Neuron (in vitro differentiated cells): ENCODE data around the gene NOS1AP.

Experiments
- H2AFZ ChIP-seq: one replicate; pipeline ENCODE4 v1.6.1; 2013; ENCODE audit warnings: low read depth, mild to moderate bottlenecking, inconsistent platforms, low read length, moderate library complexity
- H3K27me3 ChIP-seq: one replicate; pipeline ENCODE4 v1.6.1; 2013; ENCODE audit warnings: low read length; ENCODE audit not compliant: insufficient read depth
- H3K36me3 ChIP-seq: one replicate; pipeline ENCODE4 v1.6.1; 2013; ENCODE audit warnings: low read length; ENCODE audit not compliant: insufficient read depth
- H3K4me1 ChIP-seq: one replicate; pipeline ENCODE4 v1.6.1; 2013; ENCODE audit warnings: low read length; ENCODE audit not compliant: insufficient read depth
- H3K4me3 ChIP-seq: 2 replicates; pipeline ENCODE4 v1.5.1; 2013; ENCODE audit warnings: mild to moderate bottlenecking, low read length, moderate library complexity
- H3K9me3 ChIP-seq: one replicate; pipeline ENCODE4 v1.6.1; 2013; ENCODE audit warnings: low read length

NOS1AP gene

GRCh38 chr1:162292422-162292849 lies 222.9 kb downstream of the NOS1AP start:
- no peak overlapping the region for H3K4me3 ChIP-seq
- no peaks in the 10 kb centered on the region for H3K36me3 ChIP-seq
- no peaks in the 10 kb centered on the region for H3K27me3 ChIP-seq
- H2AFZ ChIP-seq, result no peak overlapping the region
- H3K9me3 ChIP-seq, result no peaks in the 10 kb centered on the region
- H3K4me1 ChIP-seq, result peaks cover 20% of the 10 kb centered on the region

GRCh38 chr1:162293073-162293692 lies 223.7 kb downstream of the NOS1AP start:
- no peaks in the 10 kb centered on the region for H3K9me3 ChIP-seq
- H3K4me3 ChIP-seq, result no peak overlapping the region
- no peak overlapping the region for H2AFZ ChIP-seq
- H3K27me3 ChIP-seq, result no peaks in the 10 kb centered on the region
- no peaks in the 10 kb centered on the region for H3K36me3 ChIP-seq
- H3K4me1 ChIP-seq, result peaks cover 20% of the 10 kb centered on the region

GRCh38 chr1:162294015-162294414 lies 224.5 kb downstream of the NOS1AP start:
- Histone ChIP-seq H3K36me3 (no peaks in the 10 kb centered on the region), H2AFZ (no peak overlapping the region), H3K4me1 (peaks cover 20% of the 10 kb centered on the region), H3K4me3 (no peak overlapping the region), H3K9me3 (no peaks in the 10 kb centered on the region), H3K27me3 (no peaks in the 10 kb centered on the region)

DNA sequence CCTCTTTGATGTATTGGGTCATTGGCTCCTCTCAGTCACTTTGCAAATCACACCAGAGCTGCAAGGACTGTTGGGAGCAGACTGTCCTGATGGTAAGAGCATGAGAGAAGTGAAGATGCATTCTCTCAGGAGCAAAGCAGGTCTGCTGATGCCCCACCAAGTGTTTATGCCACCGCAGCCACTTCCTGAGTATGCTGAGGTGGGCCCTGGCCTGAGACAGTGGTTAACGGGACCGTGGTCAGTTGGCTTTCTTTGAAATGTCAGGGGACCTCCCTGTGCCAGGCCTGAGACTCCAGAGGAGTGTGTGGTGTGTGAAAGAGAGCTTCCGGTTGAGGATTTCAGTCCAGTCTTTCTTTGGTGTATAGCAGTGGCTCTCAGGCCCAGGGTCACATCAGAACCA lies 227.7 kb downstream of the NOS1AP start:
- Histone ChIP-seq H3K4me3 (no peak overlapping the region), H3K9me3 (no peaks in the 10 kb centered on the region), H3K27me3 (no peaks in the 10 kb centered on the region), H3K4me1 (peaks cover 16% of the 10 kb centered on the region), H2AFZ (no peak overlapping the region), H3K36me3 (no peaks in the 10 kb centered on the region)

DNA sequence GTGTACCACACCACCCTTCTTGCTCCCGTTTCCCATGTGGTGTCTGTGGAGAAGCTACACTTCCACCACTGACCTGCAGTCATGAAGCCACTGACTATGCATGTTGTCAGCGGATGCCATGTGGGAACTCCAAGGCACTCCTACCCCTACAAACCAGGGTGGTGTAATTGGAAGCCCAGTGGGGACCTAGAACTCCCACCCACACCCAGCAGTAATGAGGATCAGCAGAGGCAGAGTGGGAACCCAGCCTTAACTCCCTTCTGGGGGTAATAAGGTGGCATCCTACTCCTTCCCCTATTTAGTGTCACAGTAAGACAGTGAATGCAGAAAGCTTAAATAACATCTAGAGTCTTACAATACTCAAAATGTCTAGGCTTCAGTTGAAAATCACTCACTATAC lies 228.8 kb downstream of the NOS1AP start:
- no peaks in the 10 kb centered on the region for H3K27me3 ChIP-seq
- H3K4me3 ChIP-seq, result no peak overlapping the region
- H3K4me1 ChIP-seq, result peaks cover 6% of the 10 kb centered on the region
- no peaks in the 10 kb centered on the region for H3K36me3 ChIP-seq
- H3K9me3 ChIP-seq, result no peaks in the 10 kb centered on the region
- no peak overlapping the region for H2AFZ ChIP-seq

DNA sequence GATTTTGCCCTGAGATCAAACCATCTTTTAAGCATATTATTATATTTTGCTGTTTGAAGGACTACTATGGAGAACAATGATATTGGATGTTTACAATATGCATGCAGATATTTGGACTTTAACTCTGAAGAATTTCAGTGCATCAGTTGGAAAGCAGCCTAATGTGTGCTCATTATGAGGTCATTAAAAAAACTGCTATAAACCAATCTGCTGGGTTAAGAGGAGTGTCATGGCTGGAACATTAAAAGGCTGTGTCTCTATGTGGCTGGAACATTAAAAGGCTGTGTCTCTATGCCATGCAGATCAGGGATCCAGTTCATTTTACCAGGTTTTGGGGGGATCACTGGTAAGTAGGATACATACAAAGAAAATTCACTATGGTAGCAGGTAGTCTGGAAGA lies 229.5 kb downstream of the NOS1AP start:
- Histone ChIP-seq H2AFZ (no peak overlapping the region), H3K36me3 (no peaks in the 10 kb centered on the region), H3K4me1 (no peaks in the 10 kb centered on the region), H3K27me3 (no peaks in the 10 kb centered on the region), H3K9me3 (no peaks in the 10 kb centered on the region), H3K4me3 (no peak overlapping the region)

DNA sequence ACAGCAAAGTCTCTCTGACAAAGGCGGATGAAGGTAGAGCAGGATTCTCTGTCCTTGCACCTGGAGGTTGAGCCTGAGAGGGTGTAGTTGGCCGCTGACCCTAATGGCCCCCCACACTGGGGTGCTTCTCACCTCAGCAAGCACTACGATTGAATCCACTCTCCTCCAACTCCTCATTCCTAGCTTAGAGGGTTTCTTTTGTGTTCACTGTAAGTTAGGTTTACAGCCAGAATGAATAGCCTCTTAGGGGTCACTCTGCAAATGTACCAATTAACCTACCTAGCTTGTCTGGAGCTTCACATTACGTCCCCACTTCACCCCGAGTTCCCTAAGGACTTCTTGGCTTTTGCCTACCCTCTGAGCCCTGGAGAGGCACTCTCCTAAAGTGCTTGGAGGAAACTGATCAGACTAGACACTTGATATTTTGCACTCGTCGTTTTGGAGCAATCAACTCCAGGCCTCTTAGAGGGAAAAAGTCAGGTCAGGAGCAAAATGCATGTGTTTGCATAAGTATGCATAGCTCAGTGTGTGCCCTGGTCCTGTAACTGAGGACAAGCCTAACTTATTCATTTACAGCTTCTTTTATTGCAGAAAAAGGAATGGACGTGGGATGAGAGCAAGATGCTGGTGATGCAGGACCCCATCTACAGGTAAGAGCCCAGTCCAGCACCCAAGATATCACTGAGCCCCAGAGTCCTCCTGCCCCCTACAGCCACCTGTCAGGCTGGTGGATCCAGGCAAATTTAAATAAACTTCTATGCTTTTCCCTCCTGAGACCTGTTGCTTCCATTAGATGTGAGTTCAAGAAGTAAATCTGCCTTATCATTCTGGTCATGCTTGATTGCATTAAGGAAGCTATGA lies 230.8 kb downstream of the NOS1AP start:
- Histone ChIP-seq H3K4me1 (no peaks in the 10 kb centered on the region), H3K9me3 (no peaks in the 10 kb centered on the region), H3K4me3 (no peak overlapping the region), H3K27me3 (no peaks in the 10 kb centered on the region), H2AFZ (no peak overlapping the region), H3K36me3 (no peaks in the 10 kb centered on the region)

- no peaks in the 10 kb centered on the region for H3K27me3 ChIP-seq
- no peaks in the 10 kb centered on the region for H3K9me3 ChIP-seq
- H3K4me1 ChIP-seq, result no peaks in the 10 kb centered on the region
- no peak overlapping the region for H3K4me3 ChIP-seq
- no peaks in the 10 kb centered on the region for H3K36me3 ChIP-seq
- no peak overlapping the region for H2AFZ ChIP-seq
Observed at GRCh38 chr1:162301696-162302095, 232.2 kb downstream of the NOS1AP start.

- Histone ChIP-seq H2AFZ (no peak overlapping the region), H3K36me3 (no peaks in the 10 kb centered on the region), H3K27me3 (no peaks in the 10 kb centered on the region), H3K9me3 (no peaks in the 10 kb centered on the region), H3K4me1 (no peaks in the 10 kb centered on the region), H3K4me3 (no peak overlapping the region)
Observed at GRCh38 chr1:162302306-162303003, 233.0 kb downstream of the NOS1AP start.

DNA sequence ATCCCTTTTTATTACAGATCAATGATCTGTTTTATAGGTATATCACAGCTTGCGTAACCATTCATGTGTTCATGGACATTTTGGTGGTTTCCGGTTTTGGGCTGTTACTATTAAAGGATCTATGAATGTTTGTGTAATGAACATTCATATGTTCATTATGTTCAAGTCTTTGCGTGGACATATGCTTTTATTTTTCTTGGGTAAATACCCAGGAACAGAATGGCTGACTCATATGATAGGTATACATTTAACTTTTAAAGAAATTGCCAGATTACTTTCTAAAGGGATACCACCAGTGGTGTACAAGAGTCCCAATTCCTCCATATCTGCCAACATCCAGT lies 233.5 kb downstream of the NOS1AP start:
- Histone ChIP-seq H3K4me1 (no peaks in the 10 kb centered on the region), H3K9me3 (peaks cover under 1% of the 10 kb centered on the region), H3K4me3 (no peak overlapping the region), H3K27me3 (no peaks in the 10 kb centered on the region), H3K36me3 (no peaks in the 10 kb centered on the region), H2AFZ (no peak overlapping the region)

DNA sequence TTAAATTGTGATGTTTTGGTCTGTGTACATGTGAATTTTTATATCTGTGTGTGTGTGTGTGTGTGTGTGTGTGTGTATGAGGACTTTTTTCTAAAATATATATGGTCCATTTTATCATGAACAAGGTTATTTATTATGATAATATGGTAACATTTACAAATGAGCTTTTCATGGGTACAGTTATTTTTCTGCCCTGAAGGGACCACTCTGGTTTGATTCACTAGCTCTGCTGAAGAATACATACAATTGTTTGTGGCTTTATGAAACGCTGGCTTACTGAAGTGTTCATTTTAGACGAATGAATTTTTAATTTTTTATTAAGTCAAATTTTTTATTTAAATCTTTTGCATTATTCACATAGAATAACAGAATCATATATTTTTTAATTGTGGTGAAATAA lies 235.2 kb downstream of the NOS1AP start:
- no peaks in the 10 kb centered on the region for H3K27me3 ChIP-seq
- no peak overlapping the region for H2AFZ ChIP-seq
- no peaks in the 10 kb centered on the region for H3K36me3 ChIP-seq
- H3K4me1 ChIP-seq, result no peaks in the 10 kb centered on the region
- no peak overlapping the region for H3K4me3 ChIP-seq
- H3K9me3 ChIP-seq, result peaks cover 4% of the 10 kb centered on the region

DNA sequence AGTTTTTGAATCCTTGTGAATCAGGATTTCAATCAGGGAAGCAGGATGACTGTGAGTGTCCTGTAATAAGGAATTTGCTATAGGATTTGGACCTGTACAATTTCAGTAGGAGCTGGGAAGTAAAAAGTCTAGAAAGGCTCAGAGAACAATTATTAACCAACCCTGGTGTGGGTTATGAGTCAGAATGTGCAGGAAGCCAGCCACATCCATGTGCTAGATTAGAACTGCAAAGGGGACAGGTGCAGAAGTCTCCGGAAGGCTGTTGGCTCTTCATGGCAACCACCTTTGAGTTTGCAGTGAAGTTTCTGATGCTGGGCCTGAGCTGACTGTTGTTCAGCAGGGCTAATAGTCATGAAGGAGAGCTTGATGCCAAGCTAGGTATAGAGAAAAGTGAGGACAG lies 236.5 kb downstream of the NOS1AP start:
- no peaks in the 10 kb centered on the region for H3K27me3 ChIP-seq
- H3K36me3 ChIP-seq, result no peaks in the 10 kb centered on the region
- H3K4me3 ChIP-seq, result no peak overlapping the region
- H2AFZ ChIP-seq, result no peak overlapping the region
- H3K4me1 ChIP-seq, result peaks cover 11% of the 10 kb centered on the region
- H3K9me3 ChIP-seq, result peaks cover 4% of the 10 kb centered on the region

DNA sequence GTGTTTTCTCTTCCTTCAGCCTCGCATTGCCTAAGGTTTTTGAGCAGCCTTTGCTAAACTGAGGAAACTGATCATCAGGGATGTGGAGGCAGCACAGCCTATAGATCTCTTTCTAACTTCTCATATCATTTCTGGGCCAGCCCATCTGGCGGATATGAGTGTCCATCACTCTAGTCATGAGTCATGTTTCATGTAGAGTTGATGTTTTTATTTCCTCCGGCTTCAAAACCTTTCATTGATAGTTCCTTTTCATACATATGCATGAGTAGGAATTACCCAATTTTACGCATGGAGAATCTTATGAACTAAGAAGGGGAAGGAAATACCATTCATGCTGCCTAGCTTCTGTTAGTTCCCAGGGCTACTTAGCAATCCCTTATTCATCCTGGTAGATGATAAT lies 240.8 kb downstream of the NOS1AP start:
- H3K9me3 ChIP-seq, result peaks cover 4% of the 10 kb centered on the region
- H3K36me3 ChIP-seq, result no peaks in the 10 kb centered on the region
- no peak overlapping the region for H3K4me3 ChIP-seq
- no peak overlapping the region for H2AFZ ChIP-seq
- peaks cover 13% of the 10 kb centered on the region for H3K4me1 ChIP-seq
- H3K27me3 ChIP-seq, result no peaks in the 10 kb centered on the region
